Liver (tissue), 3 donors: Measurements from ENCODE around the gene TANGO2.

ENCODE experiments used
- ATF3 ChIP-seq: IDR thresholded peaks from 2 replicates; pipeline ENCODE4 v1.6.1; 2016; ENCODE audit warnings: antibody characterized with exemption
- CTCF ChIP-seq: fragments of 150-350 bp; IDR thresholded peaks from 2 replicates; pipeline ENCODE4 v1.5.1; 2017; ENCODE audit warnings: improper control_type of control experiment, low read depth, low read length; ENCODE audit not compliant: missing input control
- EGR1 ChIP-seq, 2 donors: IDR thresholded peaks; 2 replicates each; pipeline ENCODE4 v1.6.1; 2016 to 2018; ENCODE audit warnings: antibody characterized with exemption in 2 of 2, low read depth in 2 of 2
- HNF4A ChIP-seq, 2 donors: conservative IDR thresholded peaks; 2 replicates each; pipeline ENCODE4 v1.6.1; 2016; ENCODE audit warnings: antibody characterized with exemption in 2 of 2, mild to moderate bottlenecking in 2 of 2
- RAD21 ChIP-seq, 2 donors: IDR thresholded peaks; 2 replicates each; pipeline ENCODE4 v1.6.1; 2016; ENCODE audit warnings: antibody characterized with exemption in 2 of 2, mild to moderate bottlenecking in 2 of 2
- REST ChIP-seq: IDR thresholded peaks from 2 replicates; pipeline ENCODE4 v1.6.1; 2016; ENCODE audit warnings: antibody characterized with exemption, mild to moderate bottlenecking
- YY1 ChIP-seq: IDR thresholded peaks from 2 replicates; pipeline ENCODE4 v1.6.1; 2016; ENCODE audit warnings: antibody characterized with exemption, mild to moderate bottlenecking
- donor health status: healthy.
- donor health status: healthy.

GRCh38 chr22:20037419-20037818 is 16.5 kb downstream of the TANGO2 start:
- no peak for TF ChIP-seq CTCF
- TF ChIP-seq HNF4A (conservative IDR thresholded peaks at IDR 0.05), result no peak
- no peak for TF ChIP-seq RAD21 (IDR thresholded peaks at IDR 0.05)
- no peak for TF ChIP-seq EGR1 (IDR thresholded peaks at IDR 0.05; ENCODE audit: low read depth in 2 of 2)
- TF ChIP-seq ATF3, result no peak
- no peak for TF ChIP-seq REST
- no peak for TF ChIP-seq YY1
